NT2/D1 (cell line): ENCODE data around the gene PHLPP1.

ENCODE experiments used
- DNase-seq: peaks from one replicate; pipeline ENCODE4 v3.0.0-alpha.2; 2011; ENCODE audit warnings: low read depth, low spot score
- H3K27me3 ChIP-seq: 2 replicates; pipeline ENCODE4 v1.6.0; 2011; ENCODE audit warnings: mild to moderate bottlenecking; ENCODE audit not compliant: insufficient read length, insufficient read depth
- H3K36me3 ChIP-seq: 2 replicates; pipeline ENCODE4 v1.6.1; 2011; ENCODE audit warnings: mild to moderate bottlenecking, low read length, mixed read lengths; ENCODE audit not compliant: insufficient read depth, insufficient read length
- H3K4me1 ChIP-seq: 2 replicates; pipeline ENCODE4 v1.5.1; 2011; ENCODE audit not compliant: insufficient read depth, insufficient read length
- H3K4me3 ChIP-seq: 2 replicates; pipeline ENCODE4 v1.5.1; 2011; ENCODE audit warnings: low read depth; ENCODE audit not compliant: insufficient read length
- H3K9ac ChIP-seq: 2 replicates; pipeline ENCODE4 v1.6.0; 2011; ENCODE audit warnings: low read depth; ENCODE audit not compliant: insufficient read length
- H3K9me3 ChIP-seq: 2 replicates; pipeline ENCODE4 v1.5.1; 2011; ENCODE audit warnings: mild to moderate bottlenecking, low read length; ENCODE audit not compliant: insufficient read depth
- SUZ12 ChIP-seq: IDR thresholded peaks from 2 replicates; pipeline ENCODE4 v1.6.1; 2011; ENCODE audit not compliant: insufficient read length, insufficient read depth; ENCODE audit errors: extremely low read depth
- YY1 ChIP-seq: IDR thresholded peaks from 2 replicates; pipeline ENCODE4 v1.6.1; 2011; ENCODE audit not compliant: insufficient read length, insufficient read depth
- ZNF274 ChIP-seq: IDR thresholded peaks from 2 replicates; pipeline ENCODE4 v1.6.1; 2011; ENCODE audit warnings: mild to moderate bottlenecking, low read depth, low read length

Gene PHLPP1

GRCh38 chr18:62880673-62881364 is 165.5 kb downstream of the PHLPP1 start:
- H3K4me3 ChIP-seq, result no peak overlapping the region
- no peak overlapping the region for H3K9ac ChIP-seq
- no peak for DNase-seq
- no peaks in the 10 kb centered on the region for H3K9me3 ChIP-seq
- peaks cover 4% of the 10 kb centered on the region for H3K4me1 ChIP-seq
- no peaks in the 10 kb centered on the region for H3K27me3 ChIP-seq
- H3K36me3 ChIP-seq, result no peaks in the 10 kb centered on the region
- no peak for TF ChIP-seq ZNF274
- no peak for TF ChIP-seq SUZ12
- no peak for TF ChIP-seq YY1

DNA sequence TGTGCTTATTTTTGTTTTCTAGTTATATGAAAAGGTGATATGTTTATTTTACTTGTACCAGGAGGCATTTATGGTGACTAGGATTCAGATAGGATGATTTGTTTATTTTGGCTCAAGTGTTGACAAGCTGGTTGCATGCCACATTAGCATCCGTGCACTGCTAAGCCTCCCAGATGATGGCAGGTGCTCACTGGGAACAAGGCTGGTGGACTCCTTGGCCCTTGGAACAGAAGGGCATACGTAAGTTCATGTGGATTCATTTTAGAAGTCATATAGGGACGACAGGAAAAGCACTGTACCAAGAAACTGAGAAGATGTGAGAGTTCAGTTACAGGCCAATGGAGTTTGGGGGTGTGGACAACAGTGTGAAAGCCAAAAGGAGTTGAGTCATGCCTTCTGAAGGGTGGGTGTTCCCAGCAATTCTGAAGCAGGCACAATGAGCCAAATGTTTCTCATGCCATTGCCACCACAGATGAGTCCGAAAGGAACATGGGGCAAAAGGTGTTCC is 166.2 kb downstream of the PHLPP1 start:
- peaks cover 4% of the 10 kb centered on the region for H3K4me1 ChIP-seq

DNA sequence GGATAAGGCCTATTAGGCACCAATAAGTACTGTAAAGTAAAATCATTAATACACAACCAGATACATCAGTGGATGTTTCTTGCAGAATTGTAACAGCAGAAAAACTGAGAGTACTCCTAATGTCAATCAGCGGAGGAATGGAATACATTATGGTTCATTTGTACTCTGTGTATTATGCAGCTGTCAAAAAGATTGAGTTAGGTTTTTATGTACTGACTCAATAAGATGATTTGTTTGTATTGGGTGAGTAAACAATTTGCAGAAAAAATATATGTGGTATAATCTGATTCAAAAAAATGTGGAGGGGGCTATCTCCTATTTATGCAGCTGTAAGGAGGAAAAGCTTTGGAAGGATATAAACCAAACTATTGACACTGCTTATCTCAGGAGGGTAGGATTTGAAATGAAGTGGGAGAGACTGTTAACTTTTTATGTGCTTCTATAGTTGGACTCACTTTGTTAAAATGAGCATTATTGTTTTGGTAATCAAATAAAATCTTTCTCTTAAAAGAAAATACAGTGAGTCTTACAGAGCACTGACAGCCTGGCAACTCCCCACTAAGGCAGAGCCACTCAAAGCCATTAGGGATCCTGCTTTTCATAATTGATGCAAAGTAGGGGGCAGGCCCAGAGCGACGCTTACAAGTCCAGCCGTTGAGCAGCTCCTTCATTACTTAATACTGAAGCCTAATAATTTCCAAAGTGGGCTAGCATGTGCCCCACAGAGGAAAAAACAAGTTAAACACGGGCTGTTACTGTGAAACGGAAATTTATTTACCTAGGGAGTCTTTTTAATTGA is 168.8 kb downstream of the PHLPP1 start:
- DNase-seq, result no peak
- TF ChIP-seq SUZ12 (no peak), YY1 (no peak), ZNF274 (no peak)
- peaks cover 2% of the 10 kb centered on the region for H3K4me1 ChIP-seq
- no peaks in the 10 kb centered on the region for H3K9me3 ChIP-seq
- no peaks in the 10 kb centered on the region for H3K27me3 ChIP-seq
- H3K36me3 ChIP-seq, result no peaks in the 10 kb centered on the region
- H3K9ac ChIP-seq, result no peak overlapping the region
- no peak overlapping the region for H3K4me3 ChIP-seq

More for the DNA sequence above, 166.2 kb downstream of the PHLPP1 start:
- no peak for TF ChIP-seq SUZ12
- no peak for TF ChIP-seq YY1
- TF ChIP-seq ZNF274, result no peak
- H3K9me3 ChIP-seq, result no peaks in the 10 kb centered on the region
- H3K27me3 ChIP-seq, result no peaks in the 10 kb centered on the region
- H3K36me3 ChIP-seq, result no peaks in the 10 kb centered on the region
- no peak for DNase-seq
- H3K4me3 ChIP-seq, result no peak overlapping the region
- no peak overlapping the region for H3K9ac ChIP-seq

DNA sequence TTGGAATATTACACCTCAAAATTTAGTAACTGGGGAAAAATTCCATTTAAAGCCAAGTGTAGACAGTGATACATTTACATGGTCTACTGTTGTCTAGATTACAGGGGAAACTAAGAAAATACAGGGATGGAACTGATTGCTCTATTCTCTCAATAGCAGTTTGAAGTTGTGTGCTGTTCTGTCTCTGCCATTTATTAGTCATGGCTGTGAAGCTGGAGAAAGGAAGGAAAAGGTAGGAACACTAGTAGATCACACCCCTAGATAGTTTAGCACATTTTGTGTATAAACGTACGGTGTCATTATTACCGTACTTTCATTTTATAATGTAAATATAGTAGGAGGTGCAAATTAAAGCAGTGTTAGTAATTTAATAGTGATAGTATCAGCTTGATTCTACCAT is 170.5 kb downstream of the PHLPP1 start:
- Histone ChIP-seq H3K4me1 (peaks cover 2% of the 10 kb centered on the region), H3K9ac (no peak overlapping the region), H3K27me3 (no peaks in the 10 kb centered on the region), H3K4me3 (no peak overlapping the region), H3K36me3 (no peaks in the 10 kb centered on the region), H3K9me3 (no peaks in the 10 kb centered on the region)
- TF ChIP-seq YY1, result no peak
- TF ChIP-seq SUZ12, result no peak
- no peak for TF ChIP-seq ZNF274
- no peak for DNase-seq

- TF ChIP-seq SUZ12, result no peak
- no peak for TF ChIP-seq YY1
- TF ChIP-seq ZNF274, result no peak
- H3K9ac ChIP-seq, result no peak overlapping the region
- no peaks in the 10 kb centered on the region for H3K9me3 ChIP-seq
- no peaks in the 10 kb centered on the region for H3K4me1 ChIP-seq
- no peak for DNase-seq
- H3K36me3 ChIP-seq, result peaks cover 16% of the 10 kb centered on the region
- no peak overlapping the region for H3K4me3 ChIP-seq
- no peaks in the 10 kb centered on the region for H3K27me3 ChIP-seq
Observed at GRCh38 chr18:62894681-62895390, 179.5 kb downstream of the PHLPP1 start.

DNA sequence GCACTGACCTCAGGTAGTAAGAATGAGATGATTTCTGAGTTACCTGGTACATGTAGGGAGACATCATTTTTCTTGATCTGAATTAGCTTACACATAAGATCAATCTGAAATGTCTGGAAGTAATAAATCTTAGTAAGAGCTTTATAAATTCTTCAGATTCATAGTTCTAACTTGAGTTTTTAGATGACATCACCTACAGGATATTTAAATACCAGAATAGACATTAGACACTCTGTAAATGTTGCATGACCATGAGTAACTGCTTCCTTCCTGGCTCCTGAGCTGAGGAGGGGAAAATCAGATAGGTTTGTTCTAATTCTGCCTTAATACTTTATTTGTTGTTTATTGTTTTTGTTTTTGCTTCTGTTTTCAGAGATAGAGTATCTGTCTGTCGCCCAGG is 181.8 kb downstream of the PHLPP1 start:
- Histone ChIP-seq H3K9ac (no peak overlapping the region), H3K4me3 (no peak overlapping the region), H3K4me1 (no peaks in the 10 kb centered on the region), H3K9me3 (no peaks in the 10 kb centered on the region), H3K27me3 (no peaks in the 10 kb centered on the region), H3K36me3 (peaks cover 16% of the 10 kb centered on the region)
- TF ChIP-seq ZNF274, result no peak
- TF ChIP-seq SUZ12, result no peak
- no peak for TF ChIP-seq YY1
- DNase-seq, result no peak
